Esophagus squamous epithelium (tissue), 4 donors: ENCODE results near the gene RBM47.

ENCODE experiments used
- CTCF ChIP-seq, 6 experiments: fragments of 450-650 bp in 4 of 6; fragments of 200-600 bp in 2 of 6; sonication (generic) in 2 of 6; IDR thresholded peaks; one replicate each; pipeline ENCODE4 v1.5.1; 2016 to 2019; ENCODE audit warnings: antibody characterized with exemption in 6 of 6, mild to moderate bottlenecking in 4 of 6, moderate library complexity in 4 of 6
- POLR2A ChIP-seq, 4 donors: fragments of 450-650 bp; IDR thresholded peaks; one replicate each; pipeline ENCODE4 v1.6.1; 2017; ENCODE audit warnings: antibody characterized with exemption in 4 of 4, mild to moderate bottlenecking in 4 of 4, moderate library complexity in 3 of 4

DNA sequence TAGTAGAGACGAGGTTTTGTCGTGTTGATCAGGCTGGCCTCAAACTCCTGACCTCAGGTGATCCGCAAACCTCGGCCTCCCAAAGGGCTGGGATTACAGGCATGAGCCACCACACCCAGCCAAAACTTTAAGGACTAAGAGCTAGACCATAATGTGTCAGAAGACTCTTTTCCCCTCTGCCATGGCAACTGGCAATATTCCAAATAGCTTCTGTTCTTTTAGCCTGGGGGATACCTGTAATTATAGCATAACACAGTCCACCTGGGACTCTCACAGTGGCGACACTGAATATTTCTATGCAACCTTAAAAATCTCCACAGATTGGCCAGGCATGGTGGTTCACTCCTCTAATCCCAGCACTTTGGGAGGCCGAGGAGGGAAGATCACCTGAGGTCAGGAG is 45.5 kb upstream of the RBM47 start:
- TF ChIP-seq POLR2A (IDR thresholded peaks at IDR 0.05) (no peak), CTCF (IDR thresholded peaks at IDR 0.05) (no peak)
